PC-9 (cell line): ENCODE results near the gene ESR1. TPM values are rescaled to one million over a fixed set of nuclear protein-coding genes. Genes with fewer than 3 reads are reported as not detected.

Source experiments
- BruUV-seq: library from RNA; stranded (reverse); fragments of 400-500 nt; replicated peaks from 2 replicates; lab custom pipeline; 2021; lab: Mats Ljungman, UMichigan
- CTCF ChIA-PET: fragments of 300-600 bp; sonication (Branson Sonifier 250); formaldehyde crosslinking; loops from one replicate; lab custom pipeline; 2022; ENCODE audit warnings: antibody characterized with exemption; lab: Charles Lee
- POLR2A ChIA-PET: fragments of 300-600 bp; sonication (Branson Sonifier 250); formaldehyde crosslinking; loops from one replicate; lab custom pipeline; 2022; ENCODE audit warnings: antibody characterized with exemption; ENCODE audit not compliant: unreplicated experiment; lab: Charles Lee
- DNase-seq, 2 experiments: peaks; one replicate each; pipeline versions ENCODE4 v3.0.0 to v3.0.0-alpha.2; 2015 to 2022; ENCODE audit warnings: mixed read lengths in 1 of 2
- H2AFZ ChIP-seq: fragments of 200-600 bp; sonication (generic); 2 replicates; pipeline ENCODE4 v1.8.1; 2017; ENCODE audit warnings: antibody characterized with exemption
- H3F3A ChIP-seq: fragments of 200-600 bp; sonication (generic); 2 replicates; pipeline ENCODE4 v1.8.1; 2017; ENCODE audit warnings: antibody characterized with exemption, mild to moderate bottlenecking, low read depth; ENCODE audit not compliant: insufficient read depth
- H3K27ac ChIP-seq: fragments of 200-600 bp; sonication (generic); 2 replicates; pipeline ENCODE4 v1.6.1; 2016; ENCODE audit warnings: mixed run types
- H3K27me3 ChIP-seq: fragments of 200-600 bp; sonication (generic); 2 replicates; pipeline ENCODE4 v1.6.1; 2016; ENCODE audit warnings: low read depth, mixed run types; ENCODE audit not compliant: insufficient read depth
- H3K36me3 ChIP-seq: fragments of 200-600 bp; sonication (generic); 2 replicates; pipeline ENCODE4 v1.6.1; 2016; ENCODE audit warnings: low read depth, mixed run types
- H3K4me1 ChIP-seq: fragments of 200-600 bp; sonication (generic); replicated peaks from 2 replicates; pipeline ENCODE4 v1.6.1; 2016; ENCODE audit warnings: mixed run types; ENCODE audit not compliant: insufficient read depth
- H3K4me2 ChIP-seq: fragments of 200-600 bp; sonication (generic); 2 replicates; pipeline ENCODE4 v1.6.1; 2017; ENCODE audit warnings: mixed run types
- H3K4me3 ChIP-seq: fragments of 200-600 bp; sonication (generic); 2 replicates; pipeline ENCODE4 v1.6.1; 2016; ENCODE audit warnings: mixed run types
- H3K79me2 ChIP-seq: fragments of 200-600 bp; sonication (generic); 2 replicates; pipeline ENCODE4 v1.6.1; 2017; ENCODE audit warnings: low read depth, mixed run types
- H3K9me2 ChIP-seq: fragments of 200-600 bp; sonication (generic); 2 replicates; pipeline ENCODE4 v1.8.1; 2017; ENCODE audit warnings: mild to moderate bottlenecking; ENCODE audit not compliant: insufficient read depth
- H3K9me3 ChIP-seq: fragments of 200-600 bp; sonication (generic); 2 replicates; pipeline ENCODE4 v1.8.1; 2016; ENCODE audit warnings: low read depth; ENCODE audit not compliant: insufficient read depth
- H4K20me1 ChIP-seq: fragments of 200-600 bp; sonication (generic); 2 replicates; pipeline ENCODE4 v1.8.1; 2017; ENCODE audit not compliant: insufficient read depth
- EZH2 ChIP-seq: fragments of 200-600 bp; sonication (generic); IDR thresholded peaks from 2 replicates; pipeline ENCODE4 v1.8.0; 2017; ENCODE audit warnings: antibody characterized with exemption, low read depth
- intact Hi-C: fragments of 100-400 bp; cut with micrococcal nuclease; formaldehyde crosslinking; loops from one replicate; pipeline ENCODE4 v1.10.0; 2022; ENCODE audit not compliant: unreplicated experiment
- total RNA-seq: library from RNA; stranded (reverse); gene quantifications from 2 replicates; pipeline ENCODE4 v1.2.3, GENCODE V29; 2021
- TF ChIP-seq, protein P1 (sequence below): fragments of 200-600 bp; sonication (generic); conservative IDR thresholded peaks from 2 replicates; pipeline ENCODE4 v1.6.1; 2017; ENCODE audit warnings: mixed run types, antibody characterized with exemption, mild to moderate bottlenecking, moderate library complexity

The ESR1 gene
- total RNA-seq, 1 experiment from 2014 or later: 1.5 TPM

DNA sequence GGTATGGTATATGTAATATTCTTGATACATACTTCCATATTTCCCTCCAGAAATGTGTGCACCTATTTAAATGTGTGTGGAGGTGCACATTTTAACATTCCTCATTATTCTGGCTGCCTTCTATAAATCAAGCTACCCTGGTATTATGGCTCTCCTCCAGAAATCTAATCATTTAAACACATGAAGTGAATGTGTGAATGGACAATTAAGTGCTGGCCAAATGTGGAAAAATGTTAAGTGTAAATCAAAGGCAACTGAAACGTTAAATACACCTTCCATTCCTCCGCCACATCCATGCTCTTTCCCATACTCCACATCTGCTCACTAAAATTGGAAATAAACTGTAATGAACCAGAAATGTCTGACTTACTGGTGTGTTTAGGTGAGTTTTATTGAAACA is 24.9 kb upstream of the ESR1 start:
- Histone ChIP-seq H2AFZ (no peak overlapping the region), H3K36me3 (no peaks in the 10 kb centered on the region), H3K27me3 (no peaks in the 10 kb centered on the region), H4K20me1 (no peaks in the 10 kb centered on the region), H3K9me2 (no peaks in the 10 kb centered on the region), H3K4me2 (no peak overlapping the region), H3K4me1 (peaks cover 8% of the 10 kb centered on the region; the same call in 1 of the 2 replicates), H3K79me2 (no peaks in the 10 kb centered on the region), H3K9me3 (no peaks in the 10 kb centered on the region), H3F3A (no peaks in the 10 kb centered on the region), H3K27ac (no peak overlapping the region), H3K4me3 (no peak overlapping the region)
- POLR2A ChIA-PET: no interaction called here
- no TSS peak for BruUV-seq
- no peak for DNase-seq
- intact Hi-C loops: no loop called here
- CTCF ChIA-PET: no interaction called here
- no peak for TF ChIP-seq EZH2
- TF ChIP-seq, protein P1, sequence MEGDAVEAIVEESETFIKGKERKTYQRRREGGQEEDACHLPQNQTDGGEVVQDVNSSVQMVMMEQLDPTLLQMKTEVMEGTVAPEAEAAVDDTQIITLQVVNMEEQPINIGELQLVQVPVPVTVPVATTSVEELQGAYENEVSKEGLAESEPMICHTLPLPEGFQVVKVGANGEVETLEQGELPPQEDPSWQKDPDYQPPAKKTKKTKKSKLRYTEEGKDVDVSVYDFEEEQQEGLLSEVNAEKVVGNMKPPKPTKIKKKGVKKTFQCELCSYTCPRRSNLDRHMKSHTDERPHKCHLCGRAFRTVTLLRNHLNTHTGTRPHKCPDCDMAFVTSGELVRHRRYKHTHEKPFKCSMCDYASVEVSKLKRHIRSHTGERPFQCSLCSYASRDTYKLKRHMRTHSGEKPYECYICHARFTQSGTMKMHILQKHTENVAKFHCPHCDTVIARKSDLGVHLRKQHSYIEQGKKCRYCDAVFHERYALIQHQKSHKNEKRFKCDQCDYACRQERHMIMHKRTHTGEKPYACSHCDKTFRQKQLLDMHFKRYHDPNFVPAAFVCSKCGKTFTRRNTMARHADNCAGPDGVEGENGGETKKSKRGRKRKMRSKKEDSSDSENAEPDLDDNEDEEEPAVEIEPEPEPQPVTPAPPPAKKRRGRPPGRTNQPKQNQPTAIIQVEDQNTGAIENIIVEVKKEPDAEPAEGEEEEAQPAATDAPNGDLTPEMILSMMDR: no peak

DNA sequence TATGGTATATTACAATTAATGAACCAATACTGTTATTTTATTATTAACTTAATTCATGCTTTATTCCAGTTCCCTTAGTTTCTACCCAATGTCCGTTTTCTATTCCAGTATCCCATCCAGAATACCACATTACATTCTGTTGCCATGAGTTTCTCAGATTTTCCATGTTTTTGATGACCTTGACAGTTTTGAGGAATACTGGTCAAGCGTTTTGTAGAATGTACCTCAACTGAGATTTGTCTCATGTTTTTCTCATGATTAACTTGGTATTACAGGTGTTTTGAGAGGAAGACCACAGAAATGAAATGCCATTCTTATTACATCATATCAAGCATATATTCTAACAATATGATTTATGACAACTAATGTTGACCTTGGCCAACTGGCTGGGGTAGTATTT is 23.8 kb upstream of the ESR1 start:
- Histone ChIP-seq H3K9me2 (no peaks in the 10 kb centered on the region), H3F3A (no peaks in the 10 kb centered on the region), H3K27ac (no peak overlapping the region), H3K36me3 (no peaks in the 10 kb centered on the region), H3K4me3 (no peak overlapping the region), H4K20me1 (no peaks in the 10 kb centered on the region), H3K4me1 (peaks cover 8% of the 10 kb centered on the region; the same call in 1 of the 2 replicates), H3K9me3 (no peaks in the 10 kb centered on the region), H3K27me3 (no peaks in the 10 kb centered on the region), H3K79me2 (no peaks in the 10 kb centered on the region), H3K4me2 (no peak overlapping the region), H2AFZ (no peak overlapping the region)
- no peak for DNase-seq
- CTCF ChIA-PET: no interaction called here
- BruUV-seq: no TSS peak
- intact Hi-C loops: no loop called here
- no peak for TF ChIP-seq EZH2
- TF ChIP-seq, protein P1: no peak
- POLR2A ChIA-PET: no interaction called here

DNA sequence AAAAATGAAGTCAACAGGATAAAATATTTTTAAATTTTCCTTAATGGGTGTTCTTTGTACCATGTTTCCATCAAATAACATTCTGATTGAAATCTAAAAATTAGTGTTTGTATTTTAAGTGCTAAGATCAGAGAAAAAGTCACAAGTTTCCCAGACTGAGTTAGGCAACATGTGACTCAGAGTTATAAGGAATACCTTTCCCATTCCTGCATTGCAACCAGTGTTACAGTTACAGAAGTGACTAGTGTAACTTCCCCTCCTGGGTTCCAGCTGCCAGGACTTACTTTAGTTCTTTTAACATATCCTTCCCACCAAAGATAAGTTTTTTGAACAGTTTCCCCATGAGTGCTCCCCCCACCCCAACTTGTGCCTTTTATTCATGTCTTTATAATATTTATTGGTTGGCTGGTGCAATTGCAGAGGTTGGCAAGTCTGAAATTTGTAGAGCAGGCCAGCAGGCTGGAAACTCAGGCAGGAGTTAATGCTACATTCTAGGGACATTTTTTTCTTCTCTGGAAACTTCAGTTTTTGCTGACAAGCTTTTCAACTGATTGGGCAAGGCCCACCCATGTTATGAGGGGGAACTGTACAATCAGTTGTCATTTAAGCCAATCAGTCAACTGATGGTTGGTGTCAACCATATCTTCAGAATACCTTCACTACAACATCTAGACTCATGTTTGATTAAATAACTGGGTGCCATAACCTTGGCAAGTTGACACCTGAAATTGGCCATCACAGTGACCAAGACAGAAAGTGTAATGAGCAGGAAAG is 22.9 kb upstream of the ESR1 start:
- DNase-seq: no peak
- no peaks in the 10 kb centered on the region for H3F3A ChIP-seq
- ChIA-PET CTCF (no interaction called here), POLR2A (no interaction called here)
- no peaks in the 10 kb centered on the region for H3K36me3 ChIP-seq
- no peaks in the 10 kb centered on the region for H3K9me3 ChIP-seq
- no peak overlapping the region for H3K27ac ChIP-seq
- H3K27me3 ChIP-seq: no peaks in the 10 kb centered on the region
- BruUV-seq: no TSS peak
- no peak overlapping the region for H3K4me2 ChIP-seq
- peaks cover 8% of the 10 kb centered on the region; the same call in 1 of the 2 replicates for H3K4me1 ChIP-seq
- no peak overlapping the region for H2AFZ ChIP-seq
- no peak for TF ChIP-seq EZH2
- TF ChIP-seq, protein P1: no peak
- no peaks in the 10 kb centered on the region for H3K79me2 ChIP-seq
- no peaks in the 10 kb centered on the region for H4K20me1 ChIP-seq
- H3K4me3 ChIP-seq: no peak overlapping the region
- intact Hi-C loops: no loop called here
- H3K9me2 ChIP-seq: no peaks in the 10 kb centered on the region
